Mesendoderm (in vitro differentiated cells): ENCODE measurements around the gene CUTC.

Experiments used
- DNase-seq: peaks from one replicate; pipeline ENCODE4 v3.0.0; 2013
- H2AK5ac ChIP-seq: 2 replicates; pipeline ENCODE4 v1.6.1; 2013; ENCODE audit warnings: low read length, inconsistent platforms
- H2BK120ac ChIP-seq: 2 replicates; pipeline ENCODE4 v1.6.1; 2013; ENCODE audit warnings: low read depth, mild to moderate bottlenecking, low read length, moderate library complexity, mixed read lengths
- H2BK15ac ChIP-seq: replicated peaks from 2 replicates; pipeline ENCODE4 v1.6.1; 2013; ENCODE audit warnings: low read depth, mild to moderate bottlenecking, moderate library complexity
- H2BK5ac ChIP-seq: 2 replicates; pipeline ENCODE4 v1.6.1; 2013; ENCODE audit warnings: low read length, inconsistent platforms
- H3K18ac ChIP-seq: 2 replicates; pipeline ENCODE4 v1.6.1; 2013; ENCODE audit warnings: mild to moderate bottlenecking, low read length, mixed read lengths
- H3K23ac ChIP-seq: one replicate; pipeline ENCODE4 v1.6.1; 2013; ENCODE audit warnings: low read length
- H3K27ac ChIP-seq: 2 replicates; pipeline ENCODE4 v1.5.1; 2013; ENCODE audit warnings: low read depth, mild to moderate bottlenecking, inconsistent platforms, low read length, moderate library complexity
- H3K27me3 ChIP-seq: 2 replicates; pipeline ENCODE4 v1.6.1; 2013; ENCODE audit warnings: low read length, control low read depth, mild to moderate bottlenecking, inconsistent platforms; ENCODE audit not compliant: insufficient read depth, poor library complexity
- H3K36me3 ChIP-seq: 2 replicates; pipeline ENCODE4 v1.6.1; 2013; ENCODE audit warnings: low read length, inconsistent platforms; ENCODE audit not compliant: control insufficient read depth, insufficient read depth
- H3K4ac ChIP-seq: one replicate; pipeline ENCODE4 v1.6.1; 2013; ENCODE audit warnings: low read depth, mild to moderate bottlenecking, low read length, moderate library complexity
- H3K4me1 ChIP-seq: 2 replicates; pipeline ENCODE4 v1.6.1; 2013; ENCODE audit warnings: low read depth, low read length, inconsistent platforms; ENCODE audit not compliant: control insufficient read depth
- H3K4me2 ChIP-seq: 2 replicates; pipeline ENCODE4 v1.6.1; 2013; ENCODE audit warnings: low read length
- H3K4me3 ChIP-seq: 2 replicates; pipeline ENCODE4 v1.5.1; 2013; ENCODE audit warnings: mild to moderate bottlenecking, low read length
- H3K56ac ChIP-seq: one replicate; pipeline ENCODE4 v1.6.1; 2013; ENCODE audit warnings: low read length
- H3K79me1 ChIP-seq: 2 replicates; pipeline ENCODE4 v1.6.1; 2013; ENCODE audit warnings: low read length, inconsistent platforms
- H3K79me2 ChIP-seq: 2 replicates; pipeline ENCODE4 v1.6.1; 2013; ENCODE audit warnings: mild to moderate bottlenecking, low read length; ENCODE audit not compliant: control insufficient read depth, insufficient read depth
- H3K9ac ChIP-seq: 2 replicates; pipeline ENCODE4 v1.6.1; 2013; ENCODE audit warnings: low read length, inconsistent platforms
- H4K5ac ChIP-seq: one replicate; pipeline ENCODE4 v1.6.1; 2013; ENCODE audit warnings: low read length
- H4K8ac ChIP-seq: one replicate; pipeline ENCODE4 v1.6.1; 2013; ENCODE audit warnings: low read depth, mild to moderate bottlenecking, control low read depth, low read length, moderate library complexity
- WGBS: extraction: QIAGEN DNeasy Blood & Tissue Kit; methylation state at CpG from one replicate; pipeline ENCODE4 v1.1.7; 2013; ENCODE audit warnings: low lambda C conversion rate, missing lambda C conversion rate; ENCODE audit not compliant: insufficient coverage; ENCODE audit errors: extremely low coverage; 5-methylcytosine and 5-hydroxymethylcytosine counted together

CUTC gene

DNA sequence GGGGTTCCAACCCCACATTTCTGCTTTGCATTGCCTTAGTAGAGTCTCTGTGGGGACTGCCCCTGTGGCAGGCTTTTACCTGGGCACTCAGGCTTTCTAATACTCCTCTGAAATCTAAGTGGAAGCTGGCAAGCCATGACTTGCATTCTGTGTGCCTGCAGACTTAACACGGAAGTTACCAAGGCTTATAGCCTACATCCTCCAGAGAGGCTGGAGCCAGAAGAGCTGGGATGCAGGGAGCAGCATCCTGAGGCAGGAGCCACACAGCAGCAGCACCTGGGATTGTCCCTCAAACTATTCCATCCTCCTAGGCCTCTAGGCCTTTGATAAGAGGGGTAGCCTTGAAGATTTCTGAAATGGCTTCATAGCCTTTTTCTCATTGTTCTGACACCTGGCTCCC, 28.3 kb downstream of the CUTC start:
- Histone ChIP-seq H3K27ac (no peak overlapping the region), H2BK120ac (no peak overlapping the region), H4K8ac (no peak overlapping the region), H3K4me1 (no peaks in the 10 kb centered on the region), H3K4me2 (no peak overlapping the region), H2BK15ac (no peak overlapping the region), H3K23ac (no peak overlapping the region), H3K4ac (no peak overlapping the region), H3K9ac (no peak overlapping the region), H3K18ac (no peak overlapping the region), H3K56ac (no peak overlapping the region), H3K79me2 (no peaks in the 10 kb centered on the region), H3K36me3 (peaks cover 3% of the 10 kb centered on the region), H3K4me3 (no peak overlapping the region), H2BK5ac (no peak overlapping the region), H3K27me3 (no peaks in the 10 kb centered on the region), H2AK5ac (no peak overlapping the region), H3K79me1 (no peaks in the 10 kb centered on the region), H4K5ac (no peak overlapping the region)
- peak; percentile 23 for DNase-seq
- WGBS = no CpG with 5 or more reads among the region's 1 CpG

DNA sequence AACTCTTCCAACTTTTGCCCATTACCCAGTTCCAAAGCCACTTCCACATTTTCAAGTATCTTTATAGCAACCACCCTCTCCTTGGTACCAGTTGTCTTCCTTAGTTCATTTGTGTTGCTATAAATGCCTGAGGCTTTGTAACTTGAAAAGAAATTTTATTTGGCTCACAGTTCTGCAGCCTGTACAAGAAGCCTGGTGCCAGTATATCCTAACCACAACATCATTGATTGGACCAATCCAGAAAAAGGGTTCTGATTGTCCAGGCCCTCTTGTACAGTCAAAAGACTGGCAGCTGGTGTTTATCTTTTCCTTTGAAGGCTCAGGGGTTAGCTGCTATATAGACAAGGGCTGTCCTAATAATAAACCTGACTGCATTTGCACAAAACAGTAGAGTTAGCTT, 29.3 kb downstream of the CUTC start:
- Histone ChIP-seq H3K4me1 (no peaks in the 10 kb centered on the region), H3K56ac (no peak overlapping the region), H3K36me3 (peaks cover 3% of the 10 kb centered on the region), H3K18ac (no peak overlapping the region), H4K5ac (no peak overlapping the region), H4K8ac (no peak overlapping the region), H3K79me1 (no peaks in the 10 kb centered on the region), H3K79me2 (no peaks in the 10 kb centered on the region), H3K23ac (no peak overlapping the region), H2BK15ac (no peak overlapping the region), H3K9ac (no peak overlapping the region), H3K4me2 (no peak overlapping the region), H2BK5ac (no peak overlapping the region), H3K27me3 (no peaks in the 10 kb centered on the region), H3K4ac (no peak overlapping the region), H3K27ac (no peak overlapping the region), H3K4me3 (no peak overlapping the region), H2AK5ac (no peak overlapping the region), H2BK120ac (no peak overlapping the region)
- DNase-seq = no peak

DNA sequence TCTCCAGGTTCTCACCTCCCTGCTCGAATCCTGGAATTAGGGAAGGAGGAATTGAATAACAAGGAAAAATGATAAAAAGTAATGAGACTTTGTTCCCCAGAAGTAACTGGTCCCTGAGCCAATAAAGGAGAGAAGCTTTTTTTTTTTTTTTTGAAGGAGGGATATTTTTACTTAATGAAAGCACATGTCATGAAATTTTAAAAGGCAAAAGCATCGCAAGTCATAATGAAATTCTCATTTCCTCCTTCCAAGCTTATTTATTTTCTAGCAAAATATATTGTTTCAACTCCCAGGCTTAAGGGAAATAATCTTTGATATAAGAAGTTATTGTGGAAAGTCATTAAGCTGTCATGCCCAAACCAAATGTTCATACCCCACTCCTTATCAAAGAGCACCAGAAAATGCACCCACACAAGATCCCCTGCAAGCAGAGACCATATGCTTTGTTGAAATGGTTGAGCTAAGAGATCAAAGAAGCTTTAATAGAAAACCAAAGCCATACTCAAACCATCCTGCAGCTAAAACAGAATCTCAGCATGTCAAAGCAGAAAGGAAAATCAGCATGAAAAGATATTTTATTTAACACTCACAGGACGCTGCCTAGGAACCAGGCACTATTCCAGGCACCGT, 33.8 kb downstream of the CUTC start:
- no peak overlapping the region for H2BK15ac ChIP-seq
- H3K27ac ChIP-seq = no peak overlapping the region
- H3K4ac ChIP-seq = no peak overlapping the region
- no peaks in the 10 kb centered on the region for H3K79me2 ChIP-seq
- no peak overlapping the region for H2BK120ac ChIP-seq
- no peak for DNase-seq
- WGBS = no CpG with 5 or more reads among the region's 4 CpGs
- H3K9ac ChIP-seq = no peak overlapping the region
- H3K79me1 ChIP-seq = no peaks in the 10 kb centered on the region
- no peak overlapping the region for H3K23ac ChIP-seq
- H2AK5ac ChIP-seq = no peak overlapping the region
- no peaks in the 10 kb centered on the region for H3K36me3 ChIP-seq
- H3K18ac ChIP-seq = no peak overlapping the region
- H3K56ac ChIP-seq = no peak overlapping the region
- no peak overlapping the region for H3K4me2 ChIP-seq
- H3K27me3 ChIP-seq = no peaks in the 10 kb centered on the region
- H4K5ac ChIP-seq = no peak overlapping the region
- no peak overlapping the region for H3K4me3 ChIP-seq
- H2BK5ac ChIP-seq = no peak overlapping the region
- no peak overlapping the region for H4K8ac ChIP-seq
- no peaks in the 10 kb centered on the region for H3K4me1 ChIP-seq

DNA sequence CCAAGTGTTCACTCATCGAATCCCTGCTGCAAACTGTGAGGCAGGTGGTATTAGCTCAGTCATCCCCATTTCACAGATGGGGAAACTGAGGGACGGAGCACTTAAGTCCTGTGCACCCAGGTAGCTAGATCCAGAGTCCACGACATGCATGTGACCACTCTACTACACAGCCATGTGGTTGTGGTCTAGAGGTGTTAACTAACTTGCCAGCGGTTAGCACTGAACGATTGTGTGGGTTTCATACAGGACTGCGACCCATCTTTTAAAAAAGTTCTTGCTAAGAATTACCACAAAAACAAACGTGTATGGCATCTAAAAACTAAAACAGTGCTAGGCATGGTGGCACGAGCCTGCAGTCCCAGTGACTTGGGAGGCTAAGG, 34.3 kb downstream of the CUTC start:
- no peak overlapping the region for H2BK120ac ChIP-seq
- no peak for DNase-seq
- H3K27ac ChIP-seq = no peak overlapping the region
- no peak overlapping the region for H3K18ac ChIP-seq
- no peak overlapping the region for H2BK15ac ChIP-seq
- no CpG with 5 or more reads among the region's 8 CpGs for WGBS
- H2AK5ac ChIP-seq = no peak overlapping the region
- no peaks in the 10 kb centered on the region for H3K79me1 ChIP-seq
- no peaks in the 10 kb centered on the region for H3K27me3 ChIP-seq
- no peak overlapping the region for H4K5ac ChIP-seq
- no peak overlapping the region for H3K4me2 ChIP-seq
- H3K23ac ChIP-seq = no peak overlapping the region
- no peak overlapping the region for H3K4ac ChIP-seq
- H3K4me3 ChIP-seq = no peak overlapping the region
- no peak overlapping the region for H4K8ac ChIP-seq
- no peak overlapping the region for H3K9ac ChIP-seq
- no peaks in the 10 kb centered on the region for H3K4me1 ChIP-seq
- H3K79me2 ChIP-seq = no peaks in the 10 kb centered on the region
- no peaks in the 10 kb centered on the region for H3K36me3 ChIP-seq
- H2BK5ac ChIP-seq = no peak overlapping the region
- H3K56ac ChIP-seq = no peak overlapping the region

DNA sequence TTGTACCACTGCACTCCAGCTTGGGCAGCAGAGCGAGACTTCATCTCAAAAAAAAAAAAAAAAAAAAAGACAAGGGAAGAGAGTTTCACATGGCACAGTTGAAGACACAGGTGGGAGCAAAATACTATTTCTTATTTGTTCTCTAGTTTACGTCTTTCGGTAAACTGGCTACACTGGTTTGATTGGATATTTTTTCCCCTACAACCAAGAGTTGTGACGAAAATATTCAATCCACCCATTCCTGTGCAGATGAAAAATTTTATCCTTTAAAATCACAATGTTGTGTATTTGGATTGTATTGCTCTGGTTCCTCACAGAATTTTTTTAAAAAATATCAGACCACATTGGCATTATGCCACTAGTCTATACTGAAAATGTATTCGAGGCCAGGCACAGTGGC, 35.9 kb downstream of the CUTC start:
- no peak overlapping the region for H4K8ac ChIP-seq
- H3K4me1 ChIP-seq = no peaks in the 10 kb centered on the region
- H3K27me3 ChIP-seq = no peaks in the 10 kb centered on the region
- no peak overlapping the region for H2BK5ac ChIP-seq
- WGBS = no CpG with 5 or more reads among the region's 5 CpGs
- H3K4me2 ChIP-seq = no peak overlapping the region
- H2AK5ac ChIP-seq = no peak overlapping the region
- H2BK120ac ChIP-seq = no peak overlapping the region
- no peak overlapping the region for H3K23ac ChIP-seq
- no peaks in the 10 kb centered on the region for H3K79me2 ChIP-seq
- no peak overlapping the region for H3K4me3 ChIP-seq
- no peaks in the 10 kb centered on the region for H3K79me1 ChIP-seq
- H3K27ac ChIP-seq = no peak overlapping the region
- H2BK15ac ChIP-seq = no peak overlapping the region
- no peak overlapping the region for H3K4ac ChIP-seq
- DNase-seq = no peak
- no peak overlapping the region for H3K18ac ChIP-seq
- no peak overlapping the region for H3K56ac ChIP-seq
- no peaks in the 10 kb centered on the region for H3K36me3 ChIP-seq
- H3K9ac ChIP-seq = no peak overlapping the region
- no peak overlapping the region for H4K5ac ChIP-seq

DNA sequence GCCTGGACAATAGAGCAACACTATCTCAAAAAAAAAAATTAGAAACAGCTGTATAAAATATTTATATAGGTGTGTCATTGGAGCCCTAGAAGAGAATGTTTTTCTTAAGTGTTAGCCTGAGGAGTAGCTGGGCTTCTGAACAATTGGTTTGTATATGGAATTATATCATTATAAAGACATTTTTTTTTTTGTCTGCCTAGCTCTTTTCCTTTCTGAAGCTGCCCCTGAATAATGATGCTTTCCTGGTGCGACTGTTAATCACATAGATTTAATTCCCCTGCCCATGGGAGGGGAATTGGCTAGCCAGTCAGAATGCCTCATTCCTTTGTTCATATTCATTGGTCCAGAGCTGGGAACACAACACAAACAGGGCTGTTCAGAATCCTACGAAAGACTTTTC, 36.5 kb downstream of the CUTC start:
- H2BK5ac ChIP-seq = no peak overlapping the region
- no peaks in the 10 kb centered on the region for H3K79me2 ChIP-seq
- H3K4me1 ChIP-seq = no peaks in the 10 kb centered on the region
- no peak overlapping the region for H3K27ac ChIP-seq
- DNase-seq = no peak
- H2BK120ac ChIP-seq = no peak overlapping the region
- H4K5ac ChIP-seq = no peak overlapping the region
- H3K56ac ChIP-seq = no peak overlapping the region
- H3K36me3 ChIP-seq = no peaks in the 10 kb centered on the region
- H3K23ac ChIP-seq = no peak overlapping the region
- no peak overlapping the region for H3K4me2 ChIP-seq
- H3K9ac ChIP-seq = no peak overlapping the region
- no peak overlapping the region for H3K4ac ChIP-seq
- no peak overlapping the region for H3K18ac ChIP-seq
- no peaks in the 10 kb centered on the region for H3K79me1 ChIP-seq
- H2BK15ac ChIP-seq = no peak overlapping the region
- WGBS = no CpG with 5 or more reads among the region's 2 CpGs
- no peaks in the 10 kb centered on the region for H3K27me3 ChIP-seq
- H3K4me3 ChIP-seq = no peak overlapping the region
- H2AK5ac ChIP-seq = no peak overlapping the region
- no peak overlapping the region for H4K8ac ChIP-seq
